Measurements from ENCODE around the gene CCR3. TPM values are rescaled to one million over a fixed set of nuclear protein-coding genes. Genes with fewer than 3 reads are reported as not detected.

Gene CCR3
- total and polyA plus RNA-seq, 7 donors: 0.04 to 0.69 TPM; not detected in 5

DNA sequence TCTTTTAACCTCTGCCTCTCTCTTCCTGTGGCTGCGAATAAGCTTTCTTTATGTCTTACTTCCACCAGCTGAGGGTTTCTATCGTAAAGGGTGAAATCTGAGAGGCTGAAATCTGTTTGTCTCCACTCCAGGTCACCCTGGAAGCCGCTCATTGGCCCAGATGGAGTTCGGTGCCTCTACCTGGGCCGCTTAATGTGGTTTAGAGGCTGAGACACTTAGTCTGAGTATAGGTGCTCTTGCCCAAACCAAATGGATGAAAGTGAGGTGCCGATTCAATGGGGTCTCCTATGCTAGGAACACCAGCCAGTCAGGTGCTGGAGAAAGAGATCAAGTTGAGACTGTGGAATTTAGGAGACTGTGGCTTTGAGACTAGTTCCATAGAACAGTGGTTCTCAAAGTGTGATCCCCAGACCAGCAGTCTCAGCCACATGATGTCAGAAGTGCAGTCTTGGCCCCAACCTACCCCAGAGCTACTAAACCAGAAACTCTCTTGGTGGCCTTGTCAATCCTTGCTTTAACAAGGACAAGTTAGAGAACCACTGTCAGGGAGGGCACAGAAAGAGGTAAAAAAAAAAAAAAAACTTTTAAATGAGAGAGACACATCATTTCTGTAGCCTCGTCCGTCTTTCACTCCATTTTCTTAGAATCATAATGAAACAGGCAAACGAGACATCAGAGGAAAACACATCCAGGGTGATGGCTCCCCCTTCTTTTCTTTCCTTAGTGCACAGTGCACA is 56.8 kb downstream of the CCR3 start:
- WGBS, 2 donors: 71 to 83% methylated on average over 9 of the region's 9 CpGs
- intact Hi-C loops (cut with DNase I): no loop called here
- DNase-seq: no peak

GRCh38 chr3:46299608-46300460 is 57.6 kb downstream of the CCR3 start:
- no peak overlapping the region for H3K4me3 ChIP-seq
- WGBS, 2 donors: 59 to 77% methylated on average over 5 of the region's 5 CpGs
- no peak for DNase-seq

More for the DNA sequence above, 56.8 kb downstream of the CCR3 start:
- Histone ChIP-seq H3K27me3 (no peaks in the 10 kb centered on the region), H3K36me3 (no peaks in the 10 kb centered on the region), H3K9me3 (no peaks in the 10 kb centered on the region), H3K4me1 (no peaks in the 10 kb centered on the region), H3K4me3 (no peak overlapping the region), H3K27ac (no peak overlapping the region)
- no peak for TF ChIP-seq POLR2A (IDR thresholded peaks at IDR 0.05)
- no peak for TF ChIP-seq EP300 (IDR thresholded peaks at IDR 0.05)
- no peak for TF ChIP-seq POLR2AphosphoS5 (IDR thresholded peaks at IDR 0.05)
- TF ChIP-seq, protein P1, sequence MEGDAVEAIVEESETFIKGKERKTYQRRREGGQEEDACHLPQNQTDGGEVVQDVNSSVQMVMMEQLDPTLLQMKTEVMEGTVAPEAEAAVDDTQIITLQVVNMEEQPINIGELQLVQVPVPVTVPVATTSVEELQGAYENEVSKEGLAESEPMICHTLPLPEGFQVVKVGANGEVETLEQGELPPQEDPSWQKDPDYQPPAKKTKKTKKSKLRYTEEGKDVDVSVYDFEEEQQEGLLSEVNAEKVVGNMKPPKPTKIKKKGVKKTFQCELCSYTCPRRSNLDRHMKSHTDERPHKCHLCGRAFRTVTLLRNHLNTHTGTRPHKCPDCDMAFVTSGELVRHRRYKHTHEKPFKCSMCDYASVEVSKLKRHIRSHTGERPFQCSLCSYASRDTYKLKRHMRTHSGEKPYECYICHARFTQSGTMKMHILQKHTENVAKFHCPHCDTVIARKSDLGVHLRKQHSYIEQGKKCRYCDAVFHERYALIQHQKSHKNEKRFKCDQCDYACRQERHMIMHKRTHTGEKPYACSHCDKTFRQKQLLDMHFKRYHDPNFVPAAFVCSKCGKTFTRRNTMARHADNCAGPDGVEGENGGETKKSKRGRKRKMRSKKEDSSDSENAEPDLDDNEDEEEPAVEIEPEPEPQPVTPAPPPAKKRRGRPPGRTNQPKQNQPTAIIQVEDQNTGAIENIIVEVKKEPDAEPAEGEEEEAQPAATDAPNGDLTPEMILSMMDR (IDR thresholded peaks at IDR 0.05): no peak

DNA sequence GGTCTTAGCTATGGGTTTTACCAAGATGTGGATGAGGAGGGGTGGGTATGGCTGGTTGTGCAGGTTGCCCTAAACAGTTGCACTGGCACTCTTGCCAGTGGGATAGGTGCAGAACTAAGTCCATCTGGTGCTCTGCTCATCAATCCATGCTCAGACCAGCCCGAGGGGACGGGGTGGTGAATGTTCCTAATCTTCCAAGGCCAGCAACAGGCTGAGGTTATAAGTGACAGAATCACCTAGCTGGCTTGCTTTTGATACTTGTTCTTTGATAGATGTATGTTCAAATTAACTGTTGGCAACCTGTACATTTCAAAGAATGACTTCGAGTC is 58.2 kb downstream of the CCR3 start:
- Histone ChIP-seq H3K36me3 (no peaks in the 10 kb centered on the region), H3K4me1 (no peaks in the 10 kb centered on the region), H3K27me3 (no peaks in the 10 kb centered on the region), H3K9me3 (no peaks in the 10 kb centered on the region), H3K27ac (no peak overlapping the region), H3K4me3 (no peak overlapping the region)
- no peak for DNase-seq
- TF ChIP-seq, protein P1 (IDR thresholded peaks at IDR 0.05): no peak
- TF ChIP-seq EP300 (IDR thresholded peaks at IDR 0.05): no peak
- no peak for TF ChIP-seq POLR2AphosphoS5 (IDR thresholded peaks at IDR 0.05)
- no peak for TF ChIP-seq POLR2A (IDR thresholded peaks at IDR 0.05)
- 79% methylated on average over 3 of the region's 3 CpGs for WGBS, 2 donors
- intact Hi-C loops (cut with DNase I): no loop called here

More at GRCh38 chr3:46299608-46300460, 57.6 kb downstream of the CCR3 start:
- no peak overlapping the region for H3K27ac ChIP-seq
- H3K9me3 ChIP-seq: no peaks in the 10 kb centered on the region
- TF ChIP-seq POLR2AphosphoS5 (IDR thresholded peaks at IDR 0.05) (no peak), EP300 (IDR thresholded peaks at IDR 0.05) (no peak), POLR2A (IDR thresholded peaks at IDR 0.05) (no peak)
- TF ChIP-seq, protein P1 (IDR thresholded peaks at IDR 0.05): no peak
- no peaks in the 10 kb centered on the region for H3K27me3 ChIP-seq
- H3K4me1 ChIP-seq: no peaks in the 10 kb centered on the region
- no peaks in the 10 kb centered on the region for H3K36me3 ChIP-seq
- intact Hi-C loops (cut with DNase I): no loop called here

- H3K9me3 ChIP-seq: no peaks in the 10 kb centered on the region
- no peaks in the 10 kb centered on the region for H3K4me1 ChIP-seq
- H3K4me3 ChIP-seq: no peak overlapping the region
- H3K27me3 ChIP-seq: no peaks in the 10 kb centered on the region
- H3K36me3 ChIP-seq: no peaks in the 10 kb centered on the region
- peak in 1 of 4 donors; percentile 17 for TF ChIP-seq POLR2AphosphoS5 (IDR thresholded peaks at IDR 0.05)
- TF ChIP-seq POLR2A (IDR thresholded peaks at IDR 0.05): no peak
- no peak for DNase-seq
- intact Hi-C loops (cut with DNase I): no loop called here
- 78 to 81% methylated on average over 7 of the region's 7 CpGs for WGBS, 2 donors
- H3K27ac ChIP-seq: peak overlapping the region in 2 of 4 donors; percentile 10 to 23
Observed at GRCh38 chr3:46301122-46301835, 59.0 kb downstream of the CCR3 start.

DNA sequence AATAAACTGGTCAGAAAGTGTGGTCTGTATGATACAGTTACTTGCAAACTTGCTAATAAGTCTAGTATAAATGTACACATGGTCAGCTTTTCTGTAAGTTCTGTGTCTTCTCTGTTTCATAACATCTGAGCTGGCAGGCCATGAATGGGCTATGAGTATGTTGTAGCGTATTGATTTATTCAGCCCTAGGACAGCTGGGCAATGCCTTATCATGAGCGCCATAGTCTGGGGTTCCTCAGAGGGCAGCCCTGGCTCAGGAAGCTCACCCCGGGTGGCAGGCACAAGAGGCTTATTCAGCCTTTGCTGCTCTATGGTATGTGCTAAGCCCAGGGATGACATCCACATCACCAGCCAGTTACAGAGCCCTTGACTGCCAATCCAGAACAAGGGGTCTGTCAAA is 61.0 kb downstream of the CCR3 start:
- WGBS, 2 donors: 81 to 91% methylated on average over 3 of the region's 3 CpGs
- Histone ChIP-seq H3K27ac (no peak overlapping the region), H3K36me3 (no peaks in the 10 kb centered on the region), H3K4me3 (no peak overlapping the region), H3K9me3 (no peaks in the 10 kb centered on the region), H3K4me1 (no peaks in the 10 kb centered on the region), H3K27me3 (no peaks in the 10 kb centered on the region)
- no peak for TF ChIP-seq POLR2AphosphoS5 (IDR thresholded peaks at IDR 0.05)
- TF ChIP-seq EP300 (IDR thresholded peaks at IDR 0.05): no peak
- no peak for TF ChIP-seq POLR2A (IDR thresholded peaks at IDR 0.05)
- intact Hi-C loops (cut with DNase I): no loop called here
- DNase-seq: no peak

All from sigmoid colon (tissue), 7 donors.